Stimulated activated CD4-positive, alpha-beta T cell treated with anti-CD3 and anti-CD28 coated beads, Interleukin-15, amount 100 ng/mL, for 48 hours (primary cell): ENCODE results near the gene SUMO2.
"Not testable (repeated sequence)": the region's sequence is repeated elsewhere in the genome, so short reads cannot be mapped to it uniquely, and the experiment has no call there.

Source experiments
- DNase-seq, 2 donors: peaks; one replicate each; pipeline ENCODE4 v3.0.0-alpha.2; 2020; ENCODE audit warnings: low read depth in 2 of 2

SUMO2 gene

GRCh38 chr17:75182569-75183436, at the start of gene SUMO2:
TSS of gene SUMO2 (minus strand) at chr17:75182959. CDS start at chr17:75182834, 125 bp downstream.
- peak; percentile 92 to 96 for DNase-seq

DNA sequence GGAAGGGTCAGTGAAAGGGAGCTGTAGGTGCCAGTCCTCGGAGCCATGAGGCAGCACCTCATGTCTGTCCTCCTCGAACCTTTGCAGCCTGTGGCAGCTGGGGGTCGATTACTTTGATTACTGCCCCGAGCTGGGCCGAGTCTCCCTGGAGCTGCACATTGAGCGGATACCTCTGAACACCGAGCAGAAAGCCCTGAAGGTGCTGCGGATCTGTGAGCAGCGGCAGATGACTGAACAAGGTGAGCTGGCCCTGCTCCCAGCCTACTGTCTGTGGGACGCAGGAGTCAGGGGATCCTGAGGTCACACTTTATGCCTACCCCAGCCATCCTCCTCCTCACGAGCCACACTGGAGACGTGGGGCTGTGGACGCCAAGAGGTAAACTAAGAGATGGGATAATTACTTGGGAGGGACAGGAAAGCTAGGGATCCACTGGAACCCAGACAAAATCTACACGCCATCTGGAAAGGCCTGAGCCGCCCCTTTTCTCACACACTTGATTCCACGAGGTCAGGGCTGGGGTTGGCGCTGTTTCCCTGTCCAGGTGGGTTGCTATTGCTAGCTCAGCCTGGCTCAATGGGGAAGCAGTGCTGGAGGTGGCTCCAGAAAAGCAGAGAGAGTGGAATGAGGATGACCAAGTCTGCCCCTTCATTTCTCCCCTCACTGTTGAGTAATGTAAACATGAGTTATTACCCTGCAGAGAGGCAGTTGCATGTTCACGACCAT, 49.1 kb upstream of the SUMO2 start:
- DNase-seq, result no peak

DNA sequence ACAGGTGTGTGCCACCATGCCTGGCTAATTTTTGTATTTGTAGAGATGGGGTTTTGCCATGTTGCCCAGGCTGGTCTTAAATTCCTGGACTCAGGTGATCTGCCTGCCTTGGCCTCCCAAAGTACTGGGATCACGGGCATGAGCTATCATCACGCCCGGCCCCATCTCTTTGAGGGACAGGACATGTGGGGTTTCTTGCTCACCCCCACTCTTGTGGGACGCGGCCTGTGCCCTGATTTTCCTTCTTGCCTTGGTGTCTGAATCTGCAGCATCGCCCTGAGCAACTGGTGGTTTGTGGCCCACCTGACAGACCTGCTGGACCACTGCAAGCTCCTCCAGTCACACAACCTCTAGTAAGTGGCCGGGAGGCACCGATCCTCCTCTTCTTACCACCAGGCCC, 48.3 kb upstream of the SUMO2 start:
- no peak for DNase-seq

- DNase-seq, result no peak
Observed at GRCh38 chr17:75228847-75229246, 46.1 kb upstream of the SUMO2 start.

GRCh38 chr17:75228305-75228704, 45.5 kb upstream of the SUMO2 start:
- DNase-seq, result no peak

GRCh38 chr17:75227729-75228128, 45.0 kb upstream of the SUMO2 start:
- no peak for DNase-seq

- DNase-seq, result no peak
Observed at GRCh38 chr17:75225016-75225415, 42.3 kb upstream of the SUMO2 start.

GRCh38 chr17:75219815-75220214, 37.1 kb upstream of the SUMO2 start:
- DNase-seq, result no peak

- no peak for DNase-seq
Observed at GRCh38 chr17:75218131-75218530, 35.4 kb upstream of the SUMO2 start.

- no peak for DNase-seq
Observed at GRCh38 chr17:75209061-75209460, 26.3 kb upstream of the SUMO2 start.

GRCh38 chr17:75208161-75208560, 25.4 kb upstream of the SUMO2 start:
- no peak for DNase-seq

GRCh38 chr17:75207760-75208159, 25.0 kb upstream of the SUMO2 start:
- DNase-seq, result no peak

GRCh38 chr17:75207050-75207407, 24.3 kb upstream of the SUMO2 start:
- not testable (repeated sequence) for DNase-seq

DNA sequence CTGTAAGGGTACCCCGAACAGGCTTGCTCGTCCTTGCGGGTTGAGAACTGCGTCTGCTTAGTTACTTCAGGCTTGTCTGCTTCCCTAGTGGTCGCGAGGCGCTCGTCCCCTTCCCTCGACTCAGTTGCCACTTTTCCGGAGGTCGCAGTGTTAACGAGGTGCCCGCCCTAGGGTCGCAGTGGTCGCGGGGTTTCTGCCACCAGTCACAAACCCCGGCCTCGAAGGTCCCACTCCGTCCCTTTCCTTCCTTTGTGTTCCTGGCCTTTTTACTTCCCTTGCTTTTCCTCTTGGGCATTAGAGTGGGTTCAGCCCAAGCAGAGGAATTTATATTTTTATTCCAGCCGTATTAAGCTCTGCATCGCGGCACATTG, 23.0 kb upstream of the SUMO2 start:
- no peak for DNase-seq

- peak; percentile 88 to 92 for DNase-seq
Observed at GRCh38 chr17:75205037-75205792, 22.5 kb upstream of the SUMO2 start, which contains the start of gene NUP85. TSS of gene NUP85 (plus strand) at chr17:75205679. CDS start at chr17:75205762, 83 bp downstream.

DNA sequence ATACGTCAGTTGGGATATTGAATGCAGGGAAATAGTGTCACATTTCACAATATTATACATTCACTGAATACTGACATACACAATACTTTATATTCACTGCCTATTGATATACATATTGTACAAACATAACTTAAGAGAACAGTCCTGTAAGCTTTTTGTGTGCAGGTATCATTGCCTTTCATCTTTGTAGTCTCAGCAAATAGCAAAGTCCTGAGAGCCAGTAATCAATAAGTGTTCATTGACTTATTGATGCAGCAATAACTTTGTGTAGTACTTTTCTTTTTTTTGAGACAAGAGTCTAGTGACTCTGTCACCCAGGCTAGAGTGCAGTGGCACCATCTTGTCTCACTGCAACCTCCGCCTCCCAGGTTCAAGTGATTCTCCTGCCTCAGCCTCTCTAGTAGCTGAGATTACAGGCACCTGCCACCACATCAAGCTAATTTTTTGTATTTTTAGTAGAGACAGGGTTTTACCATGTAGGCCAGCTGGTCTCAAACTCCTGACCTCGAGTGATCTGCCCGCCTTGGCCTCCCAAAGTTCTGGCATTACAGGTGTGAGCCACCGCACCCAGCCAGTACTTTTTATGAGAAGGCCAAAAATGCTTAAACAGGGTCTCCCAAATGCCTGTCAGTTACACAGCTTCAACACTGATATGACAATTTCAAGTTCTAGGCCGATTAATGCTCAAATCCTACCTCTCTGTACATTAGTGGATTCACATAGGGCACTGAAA, 17.3 kb upstream of the SUMO2 start:
- no peak for DNase-seq

- no peak for DNase-seq
Observed at GRCh38 chr17:75194879-75195278, 12.1 kb upstream of the SUMO2 start.

DNA sequence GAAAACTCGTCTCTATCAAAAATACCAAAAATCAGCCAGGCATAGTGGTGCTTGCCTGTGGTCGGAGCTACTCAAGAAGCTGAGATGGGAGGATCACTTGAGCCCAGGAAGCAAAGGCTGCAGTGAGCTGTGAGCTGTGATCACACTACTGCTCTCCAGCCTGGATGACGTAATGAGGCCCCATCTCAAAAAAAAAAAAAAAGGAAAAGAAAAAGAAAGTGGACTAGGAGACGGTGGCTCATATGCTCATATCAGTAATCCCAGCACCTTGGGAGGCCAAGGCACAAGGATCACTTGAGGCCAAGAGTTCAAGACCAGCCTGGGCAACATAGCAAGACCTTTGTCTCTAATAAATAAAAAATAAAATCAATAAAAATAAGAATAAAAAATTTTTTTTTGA, 8.8 kb upstream of the SUMO2 start:
- no peak for DNase-seq

- DNase-seq, result no peak
Observed at GRCh38 chr17:75188614-75189013, 5.9 kb upstream of the SUMO2 start.

DNA sequence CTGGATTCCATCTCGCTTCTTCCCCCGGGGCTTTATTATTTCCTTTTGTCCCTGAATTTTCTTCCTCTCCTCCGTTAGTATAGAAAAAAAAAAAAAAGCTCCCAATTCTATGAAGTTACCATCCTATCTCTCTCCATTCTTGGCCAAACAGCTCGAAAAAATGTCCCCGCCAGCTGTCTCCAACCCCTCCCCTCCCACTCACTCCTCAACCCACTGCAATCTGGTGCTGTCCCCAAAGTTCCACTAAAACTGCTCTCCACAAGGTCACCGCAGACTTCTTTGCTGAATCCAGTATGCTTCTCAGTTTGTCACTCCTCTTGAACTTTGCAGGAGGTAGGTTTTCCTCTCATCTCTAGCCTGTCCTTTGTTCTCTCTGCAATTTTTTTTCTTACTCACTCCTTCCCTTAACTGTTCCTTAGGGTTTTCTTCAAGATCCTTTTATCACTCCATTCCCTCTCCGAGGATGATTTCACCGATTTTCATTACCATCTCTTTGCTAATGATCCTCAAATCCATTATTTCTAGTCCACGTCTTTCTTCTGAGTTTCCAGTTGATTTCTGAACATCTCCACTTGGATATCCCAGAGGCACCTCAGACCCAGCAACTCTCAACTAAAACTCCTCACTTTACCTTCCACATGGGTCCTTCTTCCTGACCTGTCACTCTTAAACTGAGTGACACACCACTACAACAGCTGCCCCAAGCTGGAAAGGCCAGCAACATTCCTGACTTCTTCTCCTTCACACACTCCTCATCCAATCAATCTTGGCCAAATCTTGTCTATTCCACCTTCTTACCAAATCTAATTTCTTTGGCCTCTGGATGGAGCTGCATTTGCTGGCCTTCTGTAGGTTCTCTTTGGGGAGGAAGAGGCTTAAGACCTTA, 1.5 kb upstream of the SUMO2 start:
- DNase-seq, result no peak

DNA sequence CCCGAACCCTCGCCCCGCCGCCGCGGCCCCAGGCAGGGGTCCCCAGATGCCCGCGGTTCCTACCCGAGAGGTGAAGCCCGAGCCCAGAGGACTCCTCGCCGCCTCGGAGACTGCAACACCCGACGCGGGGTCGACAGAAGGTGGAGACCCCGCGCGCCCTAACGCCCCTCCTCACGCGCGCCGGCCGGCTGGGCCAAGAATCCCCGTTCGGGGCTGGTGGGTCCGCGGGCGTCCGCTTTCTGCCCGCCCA, 515 bp downstream of the SUMO2 start:
- DNase-seq, result no peak
